Measurements from ENCODE around the gene PARD3.

The PARD3 gene

GRCh38 chr10:34644224-34644623 is 170.9 kb downstream of the PARD3 start:
- DNase-seq: no peak

DNA sequence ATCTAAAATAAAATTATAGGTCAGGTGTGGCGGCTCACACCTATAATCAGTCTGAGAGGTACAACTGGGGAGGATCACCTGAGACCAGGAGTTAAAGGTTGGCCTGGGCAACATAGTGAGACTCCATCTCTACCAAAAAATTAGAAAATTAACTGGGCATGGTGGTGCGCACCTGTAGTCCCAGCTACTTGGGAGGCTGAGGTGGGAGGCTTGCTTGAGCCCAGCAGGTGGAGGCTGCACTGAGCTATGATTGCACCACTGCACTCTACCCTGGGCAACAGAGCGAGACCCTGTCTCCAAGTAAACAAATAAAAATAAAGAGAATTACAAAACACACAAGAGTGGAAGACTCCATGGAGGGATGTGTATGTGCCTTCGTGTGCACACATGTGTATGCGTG is 171.5 kb downstream of the PARD3 start:
- DNase-seq: no peak

- DNase-seq: no peak
These were observed 173.1 kb downstream of the PARD3 start for GRCh38 chr10:34641913-34642558.

GRCh38 chr10:34641147-34641912 is 173.8 kb downstream of the PARD3 start:
- DNase-seq: no peak

GRCh38 chr10:34638406-34639054 is 176.6 kb downstream of the PARD3 start:
- peak; percentile 76 for DNase-seq

DNA sequence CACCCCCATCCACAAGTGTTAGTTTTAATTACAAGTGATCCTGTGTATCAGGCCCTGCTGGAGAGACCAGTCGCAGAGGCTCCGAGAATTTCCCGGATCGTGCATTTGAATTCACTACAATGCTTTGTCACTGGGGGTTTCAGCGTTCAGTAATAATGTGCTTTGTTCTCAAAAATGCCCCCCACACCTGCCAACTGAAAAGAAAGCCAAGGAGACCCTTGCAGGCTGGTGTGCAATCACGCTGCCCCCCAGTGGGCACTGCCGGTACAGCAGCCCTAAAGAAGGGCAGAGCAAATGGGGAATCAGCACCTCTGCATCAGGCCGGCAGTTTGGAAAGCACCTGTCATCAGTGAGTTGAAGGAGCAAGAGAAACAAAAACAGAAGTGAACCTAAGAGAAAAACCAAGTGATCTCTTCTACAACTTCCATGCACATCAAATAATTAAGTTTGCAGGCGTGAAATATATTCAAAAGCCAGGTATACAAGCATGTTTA is 177.6 kb downstream of the PARD3 start:
- DNase-seq: peak; percentile 75

DNA sequence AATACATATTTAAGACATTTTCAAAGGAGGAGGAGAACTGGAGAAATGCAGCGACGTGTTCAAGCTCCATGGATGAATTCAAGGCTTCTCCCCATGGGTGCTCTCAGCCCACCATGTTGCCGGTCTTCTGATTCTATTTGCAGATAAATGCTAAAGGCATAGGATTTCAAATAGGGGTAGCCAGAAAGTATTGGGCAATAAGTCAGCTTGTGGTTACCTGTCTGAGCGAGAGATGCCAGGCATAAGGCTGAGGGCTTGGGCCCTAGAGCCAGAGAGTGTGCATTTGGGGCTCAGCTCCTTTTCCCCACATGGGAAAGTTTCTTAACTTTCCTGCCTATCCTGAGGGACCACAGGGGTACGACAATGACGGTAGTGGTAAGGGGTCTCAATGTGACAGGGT is 180.0 kb downstream of the PARD3 start:
- no peak for DNase-seq

DNA sequence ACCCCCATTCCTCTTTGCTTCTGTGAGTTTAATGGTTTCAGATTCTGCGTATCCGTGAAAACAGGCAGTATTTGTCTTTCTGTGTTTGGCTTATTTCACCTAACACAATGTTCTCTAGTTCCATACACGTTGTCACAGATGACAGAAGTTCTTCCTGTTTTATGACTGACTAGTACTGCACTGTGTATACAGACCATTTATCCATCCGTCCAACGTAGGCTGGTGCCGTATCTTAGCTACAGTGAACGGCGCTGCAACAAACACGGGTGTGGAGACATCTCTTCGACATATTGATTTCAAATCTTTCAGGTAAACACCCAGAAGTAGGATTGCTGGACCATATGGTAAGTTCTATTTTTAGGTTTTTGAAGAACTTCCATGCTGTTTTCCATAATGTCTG is 181.7 kb downstream of the PARD3 start:
- DNase-seq: no peak

DNA sequence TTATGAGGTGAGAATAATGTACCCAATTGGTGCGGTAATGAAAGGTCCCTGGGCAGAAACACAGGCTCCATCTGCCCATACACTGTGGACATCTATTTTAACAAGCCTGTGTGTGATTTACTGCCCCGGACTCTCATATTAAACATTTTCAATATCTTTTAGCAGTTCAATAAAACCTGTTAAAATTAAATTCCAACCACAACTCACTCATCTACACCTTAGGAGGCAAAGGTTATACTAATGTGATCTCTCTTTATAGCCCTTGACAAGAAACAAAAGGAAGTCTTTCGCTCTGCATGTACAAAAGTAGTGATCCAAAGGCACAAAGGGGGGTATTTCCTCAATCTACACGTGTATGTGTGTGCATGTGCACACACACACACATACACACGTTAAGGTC is 186.0 kb downstream of the PARD3 start:
- DNase-seq: no peak

- DNase-seq: no peak
These were observed 186.8 kb downstream of the PARD3 start for GRCh38 chr10:34628174-34628796.

DNA sequence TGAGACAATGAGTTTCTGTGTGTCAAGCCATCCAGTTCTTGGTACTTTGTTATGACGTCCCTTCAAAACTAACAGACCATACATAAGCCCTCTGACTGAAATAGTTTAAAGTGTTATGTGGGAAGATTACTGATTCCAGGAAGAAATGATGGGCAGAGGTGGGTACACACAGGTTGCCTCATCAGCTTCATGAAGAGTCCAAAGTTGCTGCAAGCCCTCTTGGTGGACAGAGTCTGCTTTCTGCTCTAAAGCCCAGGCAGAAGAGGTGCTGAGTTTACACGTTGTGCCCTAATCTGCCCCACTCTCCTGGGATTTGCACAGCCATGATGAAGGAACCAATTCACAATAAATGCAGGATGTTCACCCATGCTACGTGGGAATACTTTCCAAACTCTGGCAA is 187.4 kb downstream of the PARD3 start:
- no peak for DNase-seq

DNA sequence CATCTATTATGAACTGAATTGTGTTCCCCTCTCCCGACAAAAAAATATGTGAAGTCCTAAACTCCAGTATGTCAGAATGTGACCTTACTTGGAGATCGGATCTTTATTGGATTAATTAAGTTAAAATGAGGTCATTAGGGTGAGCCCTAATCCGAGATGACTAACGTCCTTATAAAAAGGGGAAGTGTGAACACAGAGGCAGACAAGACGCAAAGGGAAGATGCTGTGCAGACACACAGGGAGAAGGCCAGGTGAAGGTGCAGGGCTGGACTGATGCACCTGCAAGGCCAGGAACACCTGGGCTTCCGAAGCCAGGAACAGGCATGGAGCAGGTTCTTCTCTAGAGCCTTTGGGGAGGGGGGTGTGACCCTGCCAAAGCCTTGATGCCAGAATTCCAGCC is 187.8 kb downstream of the PARD3 start:
- no peak for DNase-seq

- no peak for DNase-seq
These were observed 188.8 kb downstream of the PARD3 start for GRCh38 chr10:34626158-34626880.

DNA sequence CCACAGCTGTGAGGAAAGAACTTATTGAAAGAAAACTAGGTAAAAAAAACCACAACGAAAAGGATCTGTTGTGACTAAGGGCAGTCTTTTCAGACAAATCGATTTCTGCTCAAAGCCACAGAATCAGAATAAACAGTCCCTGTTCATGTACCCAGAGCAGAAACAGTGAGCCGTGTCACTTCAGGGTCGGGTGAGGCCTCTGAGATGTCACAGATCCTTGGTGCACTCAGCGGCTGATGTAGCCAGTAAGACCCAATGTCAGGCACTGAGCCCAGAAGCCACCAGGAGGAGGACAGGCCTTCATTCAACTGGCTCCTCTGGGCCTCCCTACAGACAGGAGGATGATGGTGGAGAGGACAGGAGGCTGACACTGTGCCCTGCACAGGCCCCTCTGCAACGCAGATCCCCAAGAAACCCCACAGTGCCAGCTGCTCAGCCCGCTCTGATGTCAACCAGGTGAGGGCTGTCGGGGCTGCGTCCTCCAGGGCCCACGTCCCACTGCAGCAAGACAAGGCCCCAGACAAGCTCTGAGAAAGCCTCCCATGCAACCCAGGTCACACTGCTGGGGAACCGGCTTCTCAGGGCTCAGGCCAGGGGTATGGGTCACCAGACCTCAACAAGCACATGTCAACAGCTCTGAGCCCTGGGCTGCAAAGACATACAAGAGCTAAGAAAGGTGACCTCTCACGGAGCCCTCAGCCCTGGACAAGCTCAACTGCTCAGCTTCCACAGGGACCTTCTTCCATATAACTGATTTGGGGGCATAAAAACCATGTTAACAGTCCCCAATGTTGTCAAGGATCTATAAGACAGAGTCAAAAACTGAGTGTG is 190.6 kb downstream of the PARD3 start:
- no peak for DNase-seq

DNA sequence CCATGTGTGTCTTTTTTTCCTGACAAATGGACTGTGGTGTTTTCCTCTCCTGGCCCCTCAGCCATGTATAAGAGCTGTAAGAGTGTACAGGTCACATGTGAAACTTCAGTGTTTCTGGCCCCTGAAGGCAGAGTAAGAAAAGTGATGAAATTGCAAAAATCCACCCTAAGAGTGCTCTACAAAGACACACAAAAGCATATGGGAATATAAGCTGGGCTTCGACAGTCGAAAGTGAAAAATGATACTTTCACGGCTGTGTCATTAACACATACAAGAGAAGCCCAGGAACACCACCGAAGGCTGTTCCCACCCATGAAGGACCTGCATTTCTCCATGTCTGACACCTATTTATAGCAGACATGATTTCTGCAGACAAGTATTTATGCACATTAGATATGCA is 192.2 kb downstream of the PARD3 start:
- no peak for DNase-seq

DNA sequence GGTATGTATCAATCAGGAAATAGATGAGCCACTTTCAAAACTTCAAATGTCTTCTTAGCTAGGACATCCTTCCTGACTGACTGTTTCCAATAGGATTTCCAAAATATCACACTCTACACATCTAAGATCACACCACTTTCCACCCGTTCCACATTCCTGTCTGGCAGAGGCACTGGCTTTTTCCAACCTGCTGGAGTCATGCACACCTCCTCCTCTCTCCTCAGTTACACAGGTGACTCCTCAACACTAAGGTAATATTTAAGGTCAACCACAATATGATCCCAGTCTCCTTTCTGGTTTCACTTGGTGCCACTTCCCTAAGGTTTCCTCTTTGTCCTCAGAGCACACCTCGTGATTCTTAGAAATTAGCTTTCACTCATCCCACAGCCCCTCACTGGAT is 196.5 kb downstream of the PARD3 start:
- no peak for DNase-seq

- no peak for DNase-seq
These were observed 199.3 kb downstream of the PARD3 start for GRCh38 chr10:34615770-34616169.

- DNase-seq: no peak
These were observed 201.6 kb downstream of the PARD3 start for GRCh38 chr10:34613491-34613890.

DNA sequence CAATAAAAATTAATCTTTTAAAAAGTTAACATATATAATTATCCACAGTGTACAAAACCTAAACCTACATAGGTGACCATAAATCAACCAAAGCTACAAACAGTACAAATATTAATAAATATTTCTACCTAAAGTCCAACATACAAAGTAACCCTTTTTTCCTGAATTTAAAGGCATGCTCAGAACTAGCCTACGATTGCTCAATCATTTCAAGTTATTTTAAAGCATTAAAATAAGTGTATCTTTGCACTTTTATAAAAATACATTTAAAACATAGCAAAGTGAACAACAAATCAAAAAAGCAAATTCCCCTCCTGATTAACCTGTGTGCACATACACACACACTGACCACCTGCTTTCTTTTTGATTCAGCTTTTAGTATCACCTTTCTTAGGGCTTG is 202.2 kb downstream of the PARD3 start:
- DNase-seq: no peak

DNA sequence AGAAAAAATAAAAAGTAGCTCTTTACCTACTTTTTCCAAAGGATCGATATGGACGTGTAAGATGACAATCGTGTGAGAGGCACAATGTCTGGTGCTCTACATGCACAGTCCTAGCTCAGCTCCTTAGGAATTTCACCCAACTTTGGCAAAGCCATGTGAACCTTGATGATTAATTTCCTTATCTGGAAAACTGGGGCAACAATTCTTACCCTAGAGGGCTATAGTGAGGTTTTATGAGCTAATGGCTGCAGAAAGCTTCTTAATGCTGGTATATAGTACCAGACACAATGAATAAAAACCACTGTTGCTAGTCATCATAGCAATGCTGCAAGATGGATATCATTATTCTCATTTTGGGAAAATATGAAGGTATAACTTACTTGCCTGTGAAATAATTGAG is 202.7 kb downstream of the PARD3 start:
- DNase-seq: no peak

GRCh38 chr10:34609287-34609940 is 205.7 kb downstream of the PARD3 start:
- DNase-seq: no peak

All from activated CD4-positive, alpha-beta T cell treated with anti-CD3 and anti-CD28 coated beads, Interleukin-2, Interleukin-6, amounts not matched to agents 100 ng/mL and 50 ng/mL, durations not matched to agents 16 hours and 8 hours (primary cell).